Smooth muscle cell (in vitro differentiated cells): Measurements from ENCODE around the gene HCN3. TPM values are rescaled to one million over a fixed set of nuclear protein-coding genes. Genes with fewer than 3 reads are reported as not detected.

Source experiments
- DNase-seq: peaks from one replicate; lab custom pipeline; 2025; ENCODE audit not compliant: unreplicated experiment; lab: John Stamatoyannopoulos, UW
- H2AFZ ChIP-seq: fragments of 200-600 bp; sonication (generic); 2 replicates; pipeline ENCODE4 v1.6.0; 2016; ENCODE audit warnings: antibody characterized with exemption, low read depth, mild to moderate bottlenecking
- H3F3A ChIP-seq: fragments of 200-600 bp; sonication (generic); 2 replicates; pipeline ENCODE4 v1.6.0; 2017; ENCODE audit warnings: antibody characterized with exemption, low read depth
- H3K27ac ChIP-seq: fragments of 200-600 bp; sonication (generic); 2 replicates; pipeline ENCODE4 v1.5.1; 2016; ENCODE audit warnings: low read depth, mild to moderate bottlenecking
- H3K27me3 ChIP-seq: fragments of 200-600 bp; sonication (generic); 2 replicates; pipeline ENCODE4 v1.6.1; 2016; ENCODE audit warnings: low read depth, mild to moderate bottlenecking
- H3K36me3 ChIP-seq: fragments of 200-600 bp; sonication (generic); 2 replicates; pipeline ENCODE4 v1.5.1; 2016; ENCODE audit warnings: low read depth
- H3K4me1 ChIP-seq: fragments of 200-600 bp; sonication (generic); 2 replicates; pipeline ENCODE4 v1.5.1; 2016; ENCODE audit warnings: low read depth
- H3K4me2 ChIP-seq: fragments of 200-600 bp; sonication (generic); 2 replicates; pipeline ENCODE4 v1.6.0; 2016; ENCODE audit warnings: mild to moderate bottlenecking
- H3K4me3 ChIP-seq: fragments of 200-600 bp; sonication (generic); 2 replicates; pipeline ENCODE4 v1.5.1; 2016; ENCODE audit warnings: mild to moderate bottlenecking
- H3K79me2 ChIP-seq: fragments of 200-600 bp; sonication (generic); 2 replicates; pipeline ENCODE4 v1.6.0; 2016; ENCODE audit warnings: low read depth, mild to moderate bottlenecking
- H3K9ac ChIP-seq: fragments of 200-600 bp; sonication (generic); 2 replicates; pipeline ENCODE4 v1.6.0; 2016; ENCODE audit warnings: low read depth
- H3K9me3 ChIP-seq: fragments of 200-600 bp; sonication (generic); replicated peaks from 2 replicates; pipeline ENCODE4 v1.5.1; 2016; ENCODE audit warnings: low read depth
- H4K20me1 ChIP-seq: fragments of 200-600 bp; sonication (generic); 2 replicates; pipeline ENCODE4 v1.6.0; 2016; ENCODE audit warnings: low read depth
- CTCF ChIP-seq: fragments of 200-600 bp; sonication (generic); IDR thresholded peaks from 2 replicates; pipeline ENCODE4 v1.5.1; 2017; ENCODE audit warnings: borderline replicate concordance, mild to moderate bottlenecking, antibody characterized with exemption; ENCODE audit not compliant: insufficient read depth, poor library complexity, severe bottlenecking
- WGBS: methylation state at CpG from one replicate; pipeline ENCODE4 v1.1.7; 2016; ENCODE audit warnings: low lambda C conversion rate; 5-methylcytosine and 5-hydroxymethylcytosine counted together
- polyA plus RNA-seq: library from polyadenylated mRNA; unstranded; fragments of >200 nt; fragmentation: Nextera tagmentation; extraction: Ambion mirVana; gene quantifications from 2 replicates; pipeline ENCODE4 v1.2.1, GENCODE V29; 2016
- total RNA-seq: library from RNA; depleted of rRNA; stranded (reverse); fragments of >200 nt; gene quantifications from 2 replicates; pipeline ENCODE4 v1.2.3, GENCODE V29; 2014

HCN3 gene
- total and polyA plus RNA-seq, 2 experiments from 2014 or later, result 0.49 to 1.2 TPM

DNA sequence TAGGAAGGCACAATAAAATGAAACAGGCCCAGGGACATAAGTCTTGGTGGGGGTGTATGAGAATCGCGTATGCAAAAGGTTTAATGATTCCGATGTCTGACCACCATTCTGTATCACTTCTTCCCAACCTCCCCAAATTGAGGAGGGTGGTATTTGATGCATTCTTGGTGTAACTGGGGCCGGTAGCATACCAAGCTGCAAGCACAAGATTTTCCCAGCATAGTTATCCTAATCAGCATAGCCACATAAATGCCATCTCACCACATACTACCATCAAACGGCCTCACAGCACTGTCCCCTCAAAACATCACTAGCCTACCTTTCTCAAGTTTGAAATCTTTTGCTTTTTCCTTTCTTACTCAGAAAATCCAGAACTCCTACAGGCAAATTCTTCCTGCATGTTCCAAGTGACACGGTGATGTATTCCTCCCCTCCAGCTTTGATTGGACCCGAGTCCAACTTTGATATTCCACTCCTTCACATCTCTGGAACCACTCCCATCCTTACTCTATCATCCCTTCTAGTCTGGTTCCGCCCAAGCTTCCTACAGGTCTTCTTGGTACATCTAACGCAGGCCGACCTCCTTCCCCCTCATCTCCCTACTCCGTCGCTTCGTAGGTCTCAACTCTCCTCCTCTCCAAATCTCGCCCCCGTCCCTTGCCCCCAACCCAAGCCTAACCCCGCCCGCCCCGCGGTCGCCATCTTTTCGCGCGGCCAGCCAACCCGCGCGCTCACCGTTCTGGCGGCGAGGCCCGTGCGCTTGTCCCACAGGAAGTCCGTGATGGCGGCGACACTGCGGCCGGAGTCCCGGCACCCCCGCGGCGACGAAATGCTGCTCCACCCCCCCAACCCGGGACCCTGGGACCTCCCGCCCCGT is 4.6 kb upstream of the HCN3 start:
- no peak for DNase-seq
- WGBS, result 18% methylated on average over 13 of the region's 44 CpGs

DNA sequence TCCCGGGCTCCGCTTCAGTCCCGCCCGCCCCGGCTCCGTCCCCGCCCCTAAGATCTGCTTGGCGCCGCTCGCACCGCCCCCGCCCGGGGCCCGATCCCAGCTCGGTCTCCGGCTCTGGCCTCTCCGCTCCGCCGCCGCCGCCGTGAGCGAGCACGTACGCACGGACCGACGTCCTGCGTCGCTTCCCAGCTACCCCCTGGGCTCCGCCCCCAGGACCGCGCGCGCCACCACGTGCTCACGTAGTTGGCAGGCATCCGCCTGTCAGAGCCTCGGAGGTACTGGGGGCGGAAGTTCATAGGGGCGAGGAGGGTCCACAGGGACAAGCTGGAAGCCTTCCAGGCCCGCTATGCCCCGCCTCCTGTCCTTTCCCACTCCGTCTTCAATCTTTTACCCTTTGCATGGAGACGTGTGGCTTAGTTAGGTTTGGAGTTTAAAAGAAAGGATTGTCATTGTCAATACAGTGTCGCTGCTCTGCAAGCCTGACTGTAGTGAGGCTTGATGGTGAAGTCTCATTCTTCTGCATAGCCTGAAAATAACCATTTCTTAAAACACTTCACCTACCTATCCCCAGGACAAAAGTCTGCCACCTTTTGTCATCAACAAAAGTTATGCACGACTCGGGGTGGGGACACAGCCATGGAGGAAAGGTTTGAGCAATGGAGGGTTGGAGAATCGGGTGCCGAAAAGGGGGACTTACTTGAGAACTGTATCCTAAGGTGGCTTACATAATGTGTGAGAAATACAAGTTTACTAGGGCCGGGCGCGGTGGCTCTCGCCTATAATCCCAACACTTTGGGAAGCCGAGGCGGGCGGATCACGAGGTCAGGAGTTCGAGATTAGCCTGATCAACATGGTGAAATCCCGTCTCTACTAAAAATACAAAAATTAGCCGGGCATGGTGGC is 3.7 kb upstream of the HCN3 start, which contains the start of gene CLK2:
Gene CLK2, minus strand, starts transcription at position 162 of the 903 bp plus-strand sequence. CDS start 2,527 bp downstream, outside the sequence.
- H2AFZ ChIP-seq, result peak within 1 kb of the TSS; percentile 77
- no peak for TF ChIP-seq CTCF
- DNase-seq, result peak; percentile 74
- peak within 1 kb of the TSS; percentile 76 for H3K27ac ChIP-seq
- H4K20me1 ChIP-seq, result peaks cover 25% of the 10 kb centered on the region
- H3K4me2 ChIP-seq, result peak within 1 kb of the TSS; percentile 97
- H3K4me3 ChIP-seq, result peak within 1 kb of the TSS; percentile 88
- no peaks in the 10 kb centered on the region for H3K36me3 ChIP-seq
- H3K4me1 ChIP-seq, result peaks cover 14% of the 10 kb centered on the region
- peaks cover 29% of the 10 kb centered on the region for H3K79me2 ChIP-seq
- H3K27me3 ChIP-seq, result no peaks in the 10 kb centered on the region
- peaks cover 7% of the 10 kb centered on the region for H3F3A ChIP-seq
- peak within 1 kb of the TSS; percentile 88 for H3K9ac ChIP-seq
- WGBS, result 20% methylated on average over 59 of the region's 61 CpGs
- H3K9me3 ChIP-seq, result no peaks in the 10 kb centered on the region

More for the DNA sequence above, 4.6 kb upstream of the HCN3 start:
- Histone ChIP-seq H3K79me2 (peaks cover 29% of the 10 kb centered on the region), H3K4me3 (peak overlapping the region; percentile 88), H3K36me3 (peaks cover 8% of the 10 kb centered on the region), H3K4me2 (peak overlapping the region; percentile 97), H3K9me3 (no peaks in the 10 kb centered on the region), H2AFZ (peak overlapping the region; percentile 21), H3K4me1 (peaks cover 7% of the 10 kb centered on the region), H3F3A (peaks cover 14% of the 10 kb centered on the region), H3K27me3 (no peaks in the 10 kb centered on the region), H3K9ac (peak overlapping the region; percentile 88), H3K27ac (peak overlapping the region; percentile 76), H4K20me1 (peaks cover 25% of the 10 kb centered on the region)
- TF ChIP-seq CTCF, result no peak

DNA sequence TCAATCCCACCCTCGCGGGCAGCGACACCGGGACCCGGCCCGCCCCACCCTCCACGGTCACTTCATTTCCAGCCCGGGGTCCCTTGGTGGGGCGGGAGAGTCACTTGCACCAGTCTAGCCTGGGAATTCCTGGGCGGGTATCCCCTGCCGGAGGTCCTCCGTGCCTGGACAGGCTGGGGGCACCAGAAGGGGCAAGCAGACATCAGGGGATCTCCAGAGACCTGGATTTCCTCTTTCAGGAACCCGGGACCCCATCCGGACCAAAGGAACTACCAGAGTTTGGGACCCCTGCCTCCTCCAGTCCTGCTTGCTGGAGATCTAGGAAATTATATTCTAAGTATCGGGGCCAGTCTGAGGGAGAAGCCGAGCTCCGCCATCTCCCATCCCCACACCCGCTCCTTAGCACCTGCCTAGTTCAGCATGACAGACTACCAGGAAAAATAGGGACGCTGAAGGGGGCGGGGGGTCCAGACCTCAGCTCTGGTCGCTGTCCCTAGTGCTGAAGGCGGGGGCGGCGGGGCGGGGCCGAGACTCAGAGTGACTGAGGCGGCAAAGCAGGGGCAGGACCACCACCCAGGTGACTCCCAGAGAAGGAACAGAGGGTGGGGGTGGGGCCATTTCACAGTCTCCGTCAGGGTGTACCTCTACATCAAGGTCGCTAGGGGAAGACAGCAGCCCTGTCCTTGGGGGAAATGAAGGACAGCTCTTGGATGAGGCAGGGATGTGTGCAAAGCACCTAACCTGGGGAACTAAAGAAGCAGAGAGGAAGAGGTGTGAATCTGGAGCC is 832 bp downstream of the HCN3 start:
- Histone ChIP-seq H3K9me3 (no peaks in the 10 kb centered on the region), H3K4me3 (peak overlapping the region; percentile 85), H4K20me1 (no peaks in the 10 kb centered on the region), H3K9ac (no peak overlapping the region), H3K27ac (no peak overlapping the region), H3K79me2 (peaks cover under 1% of the 10 kb centered on the region), H3K4me2 (peak overlapping the region; percentile 100), H3F3A (no peaks in the 10 kb centered on the region), H3K36me3 (no peaks in the 10 kb centered on the region), H3K4me1 (peaks cover 18% of the 10 kb centered on the region), H2AFZ (peak overlapping the region; percentile 90), H3K27me3 (no peaks in the 10 kb centered on the region)
- TF ChIP-seq CTCF, result no peak
- 3% methylated on average over 25 of the region's 29 CpGs for WGBS
- DNase-seq, result peak; percentile 50
